GM12878 (cell line): ENCODE measurements around the gene EMC6.

Source experiments
- BRCA1 ChIP-seq: IDR thresholded peaks from 2 replicates; pipeline ENCODE4 v1.6.1; 2011; ENCODE audit warnings: low read depth, low read length, improper control_type of control experiment
- FOXK2 ChIP-seq: fragments of 450-650 bp; IDR thresholded peaks from 2 replicates; pipeline ENCODE4 v1.6.1; 2017; ENCODE audit warnings: mild to moderate bottlenecking, moderate library complexity
- MXI1 ChIP-seq: fragments of 150-350 bp; IDR thresholded peaks from 2 replicates; pipeline ENCODE4 v1.6.1; 2011; ENCODE audit warnings: low read depth, mild to moderate bottlenecking, inconsistent platforms, low read length, improper control_type of control experiment
- NBN ChIP-seq: fragments of 450-650 bp; IDR thresholded peaks from 2 replicates; pipeline ENCODE4 v1.6.1; 2016
- NRF1 ChIP-seq: conservative IDR thresholded peaks from 2 replicates; pipeline ENCODE4 v1.6.1; 2011; ENCODE audit warnings: mild to moderate bottlenecking, low read depth, low read length, improper control_type of control experiment
- POLR2A ChIP-seq: IDR thresholded peaks from 2 replicates; pipeline ENCODE4 v1.6.1; 2011; ENCODE audit warnings: low read depth, mild to moderate bottlenecking, low read length
- RAD21 ChIP-seq: IDR thresholded peaks from 2 replicates; pipeline ENCODE4 v1.6.1; 2011; ENCODE audit warnings: mild to moderate bottlenecking, low read depth, low read length, moderate library complexity; ENCODE audit not compliant: insufficient read depth
- SP1 ChIP-seq: IDR thresholded peaks from one replicate; pipeline ENCODE4 v1.6.1; 2011; ENCODE audit warnings: low read depth, low read length
- SPI1 ChIP-seq: IDR thresholded peaks from 2 replicates; pipeline ENCODE4 v1.6.1; 2011; ENCODE audit warnings: low read depth, mild to moderate bottlenecking, low read length, moderate library complexity, borderline replicate concordance; ENCODE audit not compliant: insufficient read depth
- SREBF2 ChIP-seq: IDR thresholded peaks from 2 replicates; pipeline ENCODE4 v1.6.1; 2012; ENCODE audit warnings: mild to moderate bottlenecking, low read length
- YY1 ChIP-seq: IDR thresholded peaks from 2 replicates; pipeline ENCODE4 v1.6.1; 2011; ENCODE audit warnings: low read depth, mild to moderate bottlenecking, low read length
- ZNF274 ChIP-seq: IDR thresholded peaks from one replicate; pipeline ENCODE4 v1.8.0; 2011; ENCODE audit not compliant: insufficient read length, insufficient read depth
- TF ChIP-seq, protein P1 (sequence below), 3 experiments: IDR thresholded peaks in 2 of 3; conservative IDR thresholded peaks in 1 of 3; 2 replicates each; pipeline ENCODE4 v1.5.1; 2011; ENCODE audit warnings: low read depth in 3 of 3, low read length in 3 of 3, mild to moderate bottlenecking in 3 of 3, control low read depth in 2 of 3, moderate library complexity in 2 of 3, inconsistent platforms in 1 of 3, mixed read lengths in 1 of 3; ENCODE audit not compliant: control insufficient read depth in 2 of 3, insufficient read depth in 1 of 3; ENCODE audit errors: extremely low read depth in 1 of 3

DNA sequence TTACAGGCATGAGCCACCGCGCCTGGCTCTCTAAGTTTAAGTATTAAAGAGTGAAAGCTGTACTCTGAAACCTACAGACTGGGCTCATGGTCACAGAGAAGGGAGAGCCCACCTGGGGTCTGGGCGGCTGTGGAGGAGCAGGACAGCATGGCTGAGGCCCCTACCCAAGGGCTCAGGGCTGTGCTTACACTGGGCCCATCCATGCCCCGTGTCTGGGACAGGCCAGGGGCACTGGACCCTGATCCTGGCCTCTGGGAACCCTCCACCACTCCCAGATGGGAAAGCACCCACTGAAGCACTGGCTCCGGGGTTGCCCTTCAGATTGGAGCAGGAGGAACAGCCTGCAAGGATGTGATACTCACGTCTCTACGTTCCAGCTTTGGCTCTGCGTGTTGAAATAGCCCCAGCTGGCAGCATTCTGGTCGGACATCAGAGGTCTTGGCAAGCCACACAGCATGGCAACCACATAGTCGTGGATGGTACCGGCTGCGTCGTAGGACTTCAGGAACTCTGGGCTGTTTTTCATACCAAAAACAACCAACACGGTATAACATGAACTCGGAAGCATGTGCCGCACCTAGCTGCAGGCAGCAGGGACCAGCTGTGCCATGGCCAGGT is 45.5 kb upstream of the EMC6 start:
- TF ChIP-seq MXI1 (no peak), FOXK2 (no peak), YY1 (no peak), NBN (no peak), RAD21 (no peak), SP1 (no peak), SREBF2 (no peak), POLR2A (no peak; the same call in 1 of the 2 replicates), ZNF274 (no peak), NRF1 (no peak), BRCA1 (no peak), SPI1 (no peak)
- TF ChIP-seq, protein P1, sequence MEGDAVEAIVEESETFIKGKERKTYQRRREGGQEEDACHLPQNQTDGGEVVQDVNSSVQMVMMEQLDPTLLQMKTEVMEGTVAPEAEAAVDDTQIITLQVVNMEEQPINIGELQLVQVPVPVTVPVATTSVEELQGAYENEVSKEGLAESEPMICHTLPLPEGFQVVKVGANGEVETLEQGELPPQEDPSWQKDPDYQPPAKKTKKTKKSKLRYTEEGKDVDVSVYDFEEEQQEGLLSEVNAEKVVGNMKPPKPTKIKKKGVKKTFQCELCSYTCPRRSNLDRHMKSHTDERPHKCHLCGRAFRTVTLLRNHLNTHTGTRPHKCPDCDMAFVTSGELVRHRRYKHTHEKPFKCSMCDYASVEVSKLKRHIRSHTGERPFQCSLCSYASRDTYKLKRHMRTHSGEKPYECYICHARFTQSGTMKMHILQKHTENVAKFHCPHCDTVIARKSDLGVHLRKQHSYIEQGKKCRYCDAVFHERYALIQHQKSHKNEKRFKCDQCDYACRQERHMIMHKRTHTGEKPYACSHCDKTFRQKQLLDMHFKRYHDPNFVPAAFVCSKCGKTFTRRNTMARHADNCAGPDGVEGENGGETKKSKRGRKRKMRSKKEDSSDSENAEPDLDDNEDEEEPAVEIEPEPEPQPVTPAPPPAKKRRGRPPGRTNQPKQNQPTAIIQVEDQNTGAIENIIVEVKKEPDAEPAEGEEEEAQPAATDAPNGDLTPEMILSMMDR (IDR thresholded peaks at IDR 0.05 in 2 of 3, conservative IDR thresholded peaks at IDR 0.05 in 1 of 3; ENCODE audit: control insufficient read depth in 2 of 3, extremely low read depth in 1 of 3, insufficient read depth in 1 of 3, low read depth in 3 of 3, low read length in 3 of 3), result no peak
